Cortex of kidney (tissue), 1 donor: Measurements from ENCODE around the gene CAMK1D.
"Not testable (repeated sequence)": the region's sequence is repeated elsewhere in the genome, so short reads cannot be mapped to it uniquely, and the experiment has no call there.

Experiments used
- DNase-seq: peaks from one replicate; lab custom pipeline; 2025; lab: John Stamatoyannopoulos, UW

Gene CAMK1D

DNA sequence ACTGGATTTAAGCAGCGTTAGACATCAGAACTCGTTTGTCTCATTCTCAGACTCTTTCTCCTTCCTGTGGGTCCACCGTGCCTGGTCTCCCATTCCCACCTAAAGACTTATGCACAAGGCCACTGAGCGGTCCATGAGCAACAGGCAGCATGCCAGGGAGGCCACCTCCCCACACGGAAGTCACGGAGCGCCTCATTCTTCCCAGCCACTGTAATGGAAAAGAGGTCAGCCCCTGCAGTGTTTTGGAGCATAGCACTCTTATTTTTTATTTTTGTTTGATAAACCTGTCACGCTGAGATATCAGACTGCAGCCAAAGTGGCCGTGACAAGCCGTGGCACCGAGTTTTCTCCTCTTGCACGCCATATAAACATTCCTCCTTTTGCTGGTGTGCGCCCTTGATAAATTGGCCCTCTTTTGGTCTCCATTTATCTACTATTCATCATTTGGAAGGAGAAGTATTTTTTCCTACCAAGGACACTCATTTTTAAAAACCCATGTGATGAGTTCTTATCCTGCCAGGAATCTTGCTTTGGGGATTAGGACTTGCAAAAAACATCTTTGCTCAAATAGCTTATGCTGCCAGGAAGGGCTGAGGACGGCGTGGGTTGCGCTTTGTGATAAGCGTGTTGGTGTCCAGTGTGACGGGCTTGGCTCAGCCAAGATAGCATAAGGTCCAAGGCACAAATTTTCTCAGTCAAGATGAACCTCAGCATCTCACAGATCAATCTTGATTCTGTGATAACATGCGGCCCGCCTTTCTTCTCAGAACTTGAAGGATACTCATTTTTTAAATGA lies 446.2 kb downstream of the CAMK1D start:
- no peak for DNase-seq

DNA sequence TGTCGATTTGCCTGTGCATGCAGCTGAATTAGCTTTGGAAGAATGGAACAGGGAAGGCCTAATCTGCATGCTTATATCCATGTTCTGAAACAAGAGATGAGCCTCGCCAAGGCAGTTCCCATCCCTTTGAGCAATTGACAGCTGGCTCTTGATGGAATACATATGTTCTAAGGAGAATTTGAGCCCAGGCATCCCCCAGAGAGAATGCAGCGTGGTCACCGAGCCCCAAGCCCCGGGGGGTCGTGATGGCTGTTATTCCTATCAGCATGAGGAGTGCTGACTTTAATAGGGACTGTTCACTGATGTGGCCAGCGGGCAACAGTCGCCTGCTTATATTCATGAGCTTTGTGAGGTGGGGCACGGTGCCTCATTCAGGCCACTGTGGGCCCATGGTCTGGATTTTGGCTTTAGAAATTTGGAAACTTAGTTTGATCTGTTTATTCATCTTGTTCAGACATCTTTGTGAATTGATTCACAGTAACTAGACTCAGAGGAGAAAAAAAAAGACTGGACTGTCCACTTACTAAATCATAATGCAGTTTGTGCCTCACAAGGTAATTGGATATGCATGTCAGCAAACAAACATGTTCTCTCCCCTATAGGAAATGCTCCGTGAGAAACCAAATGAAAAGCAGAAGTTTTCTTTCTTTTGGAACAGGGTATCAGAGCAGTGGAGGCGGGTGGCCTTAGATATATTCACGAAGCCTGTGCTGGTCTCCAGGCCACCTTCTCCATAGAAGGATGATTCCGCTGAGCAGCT lies 447.2 kb downstream of the CAMK1D start:
- DNase-seq, result no peak

DNA sequence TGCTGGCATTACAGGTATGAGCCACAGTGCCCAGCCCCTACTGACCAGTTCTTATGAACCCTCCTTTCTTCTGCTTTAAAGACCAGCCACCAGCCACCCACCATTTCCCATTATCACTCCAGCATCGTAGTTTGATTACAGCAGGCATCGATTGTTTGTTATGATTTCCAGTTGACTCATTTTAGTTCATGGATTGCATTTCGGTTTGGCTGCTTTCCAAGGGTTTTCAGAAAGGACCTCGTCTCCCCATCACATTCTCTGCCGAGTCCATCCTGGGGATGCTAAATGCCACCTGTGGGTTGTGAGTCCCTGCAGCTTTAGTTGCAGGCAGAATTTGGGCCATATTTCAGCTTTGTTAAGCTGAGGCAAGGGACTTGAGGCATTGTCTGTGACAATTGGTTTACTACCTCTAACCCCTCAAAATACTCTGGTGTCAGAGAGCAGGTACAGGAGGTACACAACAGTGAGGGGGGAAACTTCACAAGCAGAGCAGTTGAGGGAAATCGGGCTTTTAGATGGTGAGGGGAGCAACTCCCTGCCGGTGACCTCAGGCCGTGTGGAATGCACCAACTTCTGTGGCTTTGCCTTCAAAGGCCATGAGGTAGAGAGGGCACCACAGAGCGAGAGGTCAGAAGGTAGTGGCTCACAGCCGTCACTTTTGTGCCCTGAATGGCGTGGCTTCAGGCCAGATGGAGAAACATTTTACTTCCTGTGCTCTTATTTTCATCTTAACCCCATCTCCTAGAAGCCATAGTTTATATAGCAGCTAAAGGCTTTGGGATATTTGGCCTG lies 448.3 kb downstream of the CAMK1D start:
- no peak for DNase-seq

DNA sequence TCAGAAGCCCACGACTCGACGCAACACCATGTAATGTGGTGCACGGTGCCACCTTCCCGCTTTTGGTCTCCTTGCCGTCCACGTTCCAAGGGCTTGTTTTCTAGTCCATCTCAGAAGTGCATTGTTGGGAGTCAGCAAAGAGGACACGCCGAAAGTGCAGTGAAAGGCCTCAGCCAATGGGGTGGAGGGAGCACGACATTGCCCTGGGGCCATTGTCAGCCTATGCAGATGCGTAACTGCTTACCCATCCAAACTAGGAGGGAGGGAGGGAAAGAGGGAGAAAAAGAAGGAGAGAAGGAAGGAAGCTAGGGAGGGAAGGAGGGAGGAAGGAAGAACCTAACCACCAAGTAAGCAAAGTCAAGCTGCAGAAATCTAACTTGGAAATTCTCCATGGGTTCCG lies 449.8 kb downstream of the CAMK1D start:
- no peak for DNase-seq

DNA sequence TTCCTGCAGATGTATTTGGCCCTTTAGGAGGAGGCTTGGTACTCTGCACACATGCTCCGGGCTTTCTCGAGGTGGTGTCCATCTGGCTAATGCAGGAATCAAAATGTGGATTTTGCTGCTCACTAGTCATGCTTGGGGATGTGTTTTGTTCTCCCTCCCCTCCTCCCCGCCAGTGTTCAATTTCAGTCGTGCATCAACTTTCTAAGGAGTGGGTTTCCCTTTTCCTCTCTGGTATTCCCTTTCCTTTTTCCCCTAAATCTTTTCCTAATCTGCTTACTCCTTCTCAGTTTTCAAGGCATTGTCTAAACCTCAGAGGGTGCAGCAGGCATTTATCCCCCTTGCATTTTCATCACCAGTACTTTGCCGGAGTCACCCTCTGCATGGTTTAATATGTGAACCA lies 450.4 kb downstream of the CAMK1D start:
- DNase-seq, result no peak

DNA sequence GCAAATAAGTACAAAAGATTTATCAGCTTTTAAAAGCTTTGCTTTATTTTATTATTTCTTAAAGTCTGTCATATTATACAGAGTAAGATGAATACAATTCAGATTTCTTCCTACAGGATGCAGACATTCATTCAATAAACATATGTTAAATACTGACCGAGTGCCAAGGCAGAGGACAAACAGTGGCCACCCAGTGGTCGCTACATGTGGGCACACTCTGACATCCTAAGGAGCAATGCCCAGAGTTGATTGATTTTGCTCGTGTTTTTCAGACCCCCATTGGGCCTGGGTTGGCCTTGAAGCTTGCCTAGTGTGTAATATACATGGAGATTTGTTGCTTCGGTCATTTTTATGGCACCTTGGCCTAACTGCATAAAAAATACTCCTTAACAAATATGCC lies 451.0 kb downstream of the CAMK1D start:
- no peak for DNase-seq

DNA sequence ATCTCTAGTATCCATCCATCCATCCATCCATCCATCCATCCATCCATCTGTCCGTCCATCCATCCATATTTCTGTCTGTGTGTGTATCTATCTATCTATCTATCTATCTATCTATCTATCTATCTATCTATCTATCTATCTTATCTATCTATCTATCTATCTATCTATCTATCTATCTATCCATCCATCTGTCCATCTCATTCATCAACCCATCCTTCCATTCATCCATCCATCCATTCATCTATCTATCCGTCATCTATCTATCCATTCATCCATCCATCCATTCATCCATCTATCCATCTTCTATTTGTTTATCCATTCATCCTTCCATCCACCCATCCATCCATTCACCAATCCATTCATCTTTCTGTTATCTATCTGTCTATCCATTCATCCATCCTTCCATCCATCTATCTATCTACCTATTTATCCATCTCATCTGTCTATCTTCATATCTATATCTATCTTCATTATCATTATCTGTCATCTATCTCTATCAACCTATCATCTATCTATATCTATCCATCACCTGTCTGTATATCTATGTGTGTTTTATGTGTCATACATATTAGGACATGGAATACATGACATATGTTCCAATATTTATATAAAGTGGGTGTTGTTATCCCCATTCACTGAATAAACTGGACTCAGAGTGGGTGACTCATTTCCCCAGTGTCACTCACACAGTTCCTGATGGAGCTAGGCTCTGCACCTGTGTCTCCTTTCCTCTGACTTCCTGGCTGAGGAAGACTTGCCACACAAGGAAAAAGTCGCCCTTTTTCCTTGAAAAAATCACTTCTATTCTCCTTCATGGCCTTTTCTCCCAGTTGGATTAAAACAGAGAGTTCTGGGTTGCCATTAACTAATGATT lies 452.1 kb downstream of the CAMK1D start:
- DNase-seq, result no peak

DNA sequence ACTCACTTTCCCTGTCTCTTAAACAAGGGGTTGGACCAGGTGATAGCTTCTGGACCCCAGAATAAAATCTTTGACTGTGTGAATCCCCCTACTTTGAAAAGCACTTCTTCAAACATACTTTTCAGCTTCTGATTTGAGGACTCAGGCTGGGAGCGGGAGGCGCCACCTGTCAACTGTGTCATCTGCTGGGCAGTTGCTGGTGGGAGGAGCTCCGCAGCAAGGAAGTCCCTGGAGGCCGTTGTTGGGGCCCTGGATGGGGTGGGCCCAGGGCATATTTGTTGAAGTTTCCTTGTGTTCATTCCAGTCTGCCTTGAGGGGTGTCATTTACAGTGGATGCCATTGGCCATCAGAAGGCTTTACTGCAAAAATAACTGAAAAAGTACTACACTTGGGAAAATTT lies 454.4 kb downstream of the CAMK1D start:
- no peak for DNase-seq

DNA sequence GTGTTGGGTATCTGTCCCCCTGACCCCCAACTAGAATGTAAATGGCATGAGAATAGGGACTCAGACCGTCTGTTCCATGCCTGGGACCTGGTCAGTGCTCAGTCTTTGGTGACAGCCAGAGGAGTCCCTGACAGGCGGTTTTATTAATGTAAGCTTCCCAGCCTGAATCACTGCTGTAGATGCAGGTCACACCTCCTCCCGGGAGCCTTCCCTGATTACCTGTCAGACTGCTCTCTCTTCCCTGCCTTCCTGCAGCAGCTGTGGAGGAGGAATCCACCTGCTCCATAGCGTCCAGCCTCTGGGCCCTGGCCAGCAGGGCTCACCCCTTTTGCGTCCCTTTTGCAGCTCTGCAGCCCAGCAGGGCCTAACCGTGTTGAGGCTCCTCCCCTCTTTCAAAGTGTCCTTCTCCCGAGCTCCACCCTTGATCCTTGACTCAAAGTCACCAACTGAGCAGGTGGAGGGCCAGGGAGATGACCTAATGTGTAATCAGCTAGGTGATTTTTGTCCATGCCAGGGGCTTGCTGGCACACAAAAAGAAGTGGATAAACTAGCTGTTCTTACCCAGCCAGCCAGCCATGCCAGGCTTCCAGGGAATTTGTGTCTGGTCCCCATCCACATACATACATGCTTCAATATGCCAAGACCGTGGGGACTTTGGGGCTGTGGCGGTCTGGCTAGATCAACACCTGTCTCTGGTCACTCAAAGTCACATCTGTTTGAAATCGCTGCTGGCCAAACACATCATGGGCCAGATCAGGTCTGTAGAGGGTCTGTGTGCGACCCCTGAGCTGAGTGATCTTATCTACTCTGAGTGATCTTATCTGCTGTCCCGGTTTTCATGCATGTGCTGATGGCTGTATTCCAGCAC lies 457.1 kb downstream of the CAMK1D start:
- DNase-seq, result no peak

DNA sequence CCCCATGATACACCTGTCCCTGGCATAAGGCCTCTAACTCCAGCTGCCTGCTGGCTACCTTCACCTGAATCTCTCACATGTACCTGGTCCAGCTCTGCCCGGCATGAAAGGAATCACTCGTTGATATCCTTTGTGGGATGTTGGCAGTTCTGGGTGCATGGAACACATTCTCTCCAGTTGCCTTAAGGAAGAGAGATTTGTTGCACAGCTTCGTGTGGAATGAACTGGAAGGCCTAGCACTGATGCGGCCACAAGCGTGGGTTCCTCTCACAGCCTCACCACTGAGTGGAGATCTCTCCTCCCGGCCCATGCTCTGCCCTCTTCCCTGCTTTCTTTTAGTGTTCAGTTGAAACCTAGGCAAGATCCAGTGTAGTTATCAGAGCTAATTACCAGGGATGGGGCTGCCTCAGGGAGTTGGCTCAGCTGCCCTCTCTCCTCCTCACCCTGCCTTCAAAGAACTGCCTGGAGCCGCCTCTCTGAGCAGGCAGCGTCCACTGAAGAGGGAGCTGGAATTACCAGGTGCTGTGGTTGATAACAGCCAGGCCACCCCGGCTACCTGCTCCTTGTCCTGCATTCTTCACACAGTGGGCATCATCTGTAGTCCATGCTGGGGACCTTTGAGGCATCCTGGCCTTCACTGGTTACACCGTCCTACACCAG lies 457.9 kb downstream of the CAMK1D start:
- DNase-seq, result no peak

DNA sequence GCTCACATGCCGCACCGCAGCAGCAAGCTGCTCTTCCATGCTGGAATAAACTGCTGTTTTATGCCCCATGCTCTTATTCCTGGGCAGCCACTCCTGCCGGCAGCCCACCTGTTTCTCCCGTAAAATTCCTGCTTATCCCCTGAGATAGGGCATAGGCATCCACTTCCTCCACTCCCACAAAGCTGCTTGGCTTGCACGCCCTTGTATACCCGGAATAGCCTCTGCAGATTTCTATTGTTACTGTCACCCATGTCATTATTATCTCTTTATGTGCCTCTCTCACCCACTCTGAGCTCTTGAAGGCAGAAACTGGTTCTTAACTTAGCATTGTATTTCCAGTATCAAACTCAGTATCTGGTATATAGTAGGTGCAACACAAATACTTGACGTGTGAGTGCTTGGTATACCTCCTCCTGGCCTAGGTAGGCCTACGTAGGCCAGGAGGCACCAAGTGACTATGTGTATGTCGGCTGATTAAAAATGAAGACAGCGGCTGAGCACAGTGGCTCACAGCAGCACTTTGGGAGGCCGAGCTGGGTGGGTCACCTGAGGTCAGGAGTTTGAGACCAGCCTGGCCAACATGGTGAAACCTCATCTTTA lies 458.8 kb downstream of the CAMK1D start:
- no peak for DNase-seq

DNA sequence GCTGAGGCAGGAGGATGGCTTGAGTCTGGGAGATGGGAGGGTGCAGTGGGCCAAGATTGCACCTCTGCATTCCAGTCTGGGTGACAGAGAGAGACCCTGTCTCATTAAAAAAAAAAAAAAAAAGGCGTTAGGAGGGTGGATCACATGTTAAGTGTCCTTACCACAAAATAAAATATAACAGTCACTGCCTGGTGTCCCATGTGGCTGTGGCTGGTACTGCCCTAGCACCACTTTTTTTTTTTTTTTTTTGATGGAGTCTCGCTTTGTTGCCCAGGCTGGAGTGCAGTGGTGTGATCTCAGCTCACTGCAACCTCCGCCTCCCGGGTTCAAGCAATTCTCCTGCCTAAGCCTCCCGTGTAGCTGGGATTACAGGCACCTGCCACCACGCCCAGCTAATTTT lies 460.7 kb downstream of the CAMK1D start:
- not testable (repeated sequence) for DNase-seq

DNA sequence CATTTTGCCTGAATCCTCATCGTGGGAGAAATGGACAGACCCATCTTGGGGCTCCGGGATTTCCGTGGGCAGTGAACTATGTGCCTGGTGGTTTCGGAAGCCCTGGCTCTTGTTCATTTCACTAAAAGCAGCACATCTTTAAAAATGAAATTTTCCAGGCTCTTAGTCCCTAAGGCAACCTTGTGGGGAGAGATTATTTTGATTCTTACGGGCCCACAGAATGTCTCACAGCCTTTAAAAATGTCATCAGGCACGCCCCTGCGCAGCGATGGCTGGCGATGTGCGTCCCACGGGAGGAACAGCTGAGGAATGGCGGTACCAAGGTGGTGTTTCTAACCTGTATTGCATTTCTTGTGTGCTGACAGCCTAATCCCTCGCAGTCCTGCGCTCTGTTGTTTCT lies 462.5 kb downstream of the CAMK1D start:
- no peak for DNase-seq

DNA sequence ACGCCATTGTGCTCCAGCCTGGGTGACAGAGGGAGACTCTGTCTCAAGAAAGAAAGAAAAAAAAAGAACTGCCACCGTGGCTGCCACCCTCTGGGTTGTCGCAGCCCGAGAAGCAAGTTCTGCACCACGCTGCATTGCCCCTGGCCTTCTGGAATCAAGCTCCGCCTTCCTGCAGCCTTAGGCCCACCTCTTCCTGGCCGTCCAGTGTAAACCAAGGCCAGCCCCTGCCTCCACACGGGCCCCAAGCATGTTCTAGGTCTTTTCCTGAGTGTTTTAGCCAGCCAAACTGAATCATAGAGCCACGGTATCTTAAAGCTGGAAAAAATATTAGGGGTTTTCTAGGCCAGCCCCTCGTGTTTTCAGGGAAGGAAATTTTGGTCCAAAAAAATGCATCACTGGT lies 463.2 kb downstream of the CAMK1D start:
- no peak for DNase-seq

DNA sequence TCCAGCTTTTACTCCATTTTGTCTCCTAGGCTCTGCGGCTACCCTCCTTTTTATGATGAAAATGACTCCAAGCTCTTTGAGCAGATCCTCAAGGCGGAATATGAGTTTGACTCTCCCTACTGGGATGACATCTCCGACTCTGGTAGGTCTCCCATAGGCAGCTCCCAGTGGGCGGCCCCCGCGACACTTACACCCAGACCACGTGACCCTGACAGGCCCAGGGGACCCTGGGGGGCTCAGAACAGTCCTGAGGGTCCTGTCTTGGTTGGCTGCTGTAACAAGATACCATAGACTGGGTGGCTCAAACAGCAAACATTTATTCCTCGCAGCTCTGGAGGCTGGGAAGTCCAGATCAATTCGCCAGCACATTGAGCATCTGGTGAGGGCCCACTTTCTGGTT lies 464.8 kb downstream of the CAMK1D start:
- DNase-seq, result no peak

DNA sequence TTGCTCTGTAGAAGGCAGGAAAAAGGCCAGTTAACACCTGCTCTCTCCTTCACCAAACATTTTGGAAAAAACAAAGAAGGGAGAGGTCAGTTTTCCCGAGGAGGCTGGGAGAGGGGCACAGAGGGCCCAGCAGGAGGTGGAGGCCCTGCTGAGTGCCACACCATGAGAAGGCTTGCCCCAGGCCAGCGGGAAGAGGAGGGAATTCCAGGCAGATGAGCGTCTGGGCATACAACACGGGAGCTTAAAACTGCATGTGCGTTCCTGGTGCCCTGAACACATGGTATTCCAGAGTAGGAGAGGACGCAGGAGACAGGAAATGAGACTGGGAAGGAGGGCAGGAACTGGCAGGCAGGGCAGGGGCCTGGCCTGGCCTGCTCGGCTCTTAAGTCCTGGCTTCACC lies 469.7 kb downstream of the CAMK1D start:
- no peak for DNase-seq

DNA sequence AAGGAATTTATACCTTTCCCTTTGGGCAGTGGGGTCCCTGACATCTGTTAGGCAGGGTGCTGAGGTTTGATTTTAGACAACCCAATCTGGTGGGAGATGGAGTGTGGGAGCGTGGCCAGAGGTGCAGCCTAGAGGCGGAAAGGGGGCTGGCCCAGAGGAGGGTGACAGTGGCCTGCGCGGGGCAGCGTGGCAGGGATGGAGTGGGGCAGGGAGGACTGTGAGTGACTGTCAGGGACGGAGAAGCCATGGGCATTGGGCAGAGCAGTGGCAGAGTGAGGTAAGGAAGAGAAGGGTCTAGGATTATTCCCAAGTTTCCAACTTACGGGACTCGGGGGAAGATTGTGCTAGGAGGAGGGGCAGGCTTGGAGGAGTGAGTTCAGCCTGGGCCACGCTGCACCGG lies 470.3 kb downstream of the CAMK1D start:
- DNase-seq, result no peak

DNA sequence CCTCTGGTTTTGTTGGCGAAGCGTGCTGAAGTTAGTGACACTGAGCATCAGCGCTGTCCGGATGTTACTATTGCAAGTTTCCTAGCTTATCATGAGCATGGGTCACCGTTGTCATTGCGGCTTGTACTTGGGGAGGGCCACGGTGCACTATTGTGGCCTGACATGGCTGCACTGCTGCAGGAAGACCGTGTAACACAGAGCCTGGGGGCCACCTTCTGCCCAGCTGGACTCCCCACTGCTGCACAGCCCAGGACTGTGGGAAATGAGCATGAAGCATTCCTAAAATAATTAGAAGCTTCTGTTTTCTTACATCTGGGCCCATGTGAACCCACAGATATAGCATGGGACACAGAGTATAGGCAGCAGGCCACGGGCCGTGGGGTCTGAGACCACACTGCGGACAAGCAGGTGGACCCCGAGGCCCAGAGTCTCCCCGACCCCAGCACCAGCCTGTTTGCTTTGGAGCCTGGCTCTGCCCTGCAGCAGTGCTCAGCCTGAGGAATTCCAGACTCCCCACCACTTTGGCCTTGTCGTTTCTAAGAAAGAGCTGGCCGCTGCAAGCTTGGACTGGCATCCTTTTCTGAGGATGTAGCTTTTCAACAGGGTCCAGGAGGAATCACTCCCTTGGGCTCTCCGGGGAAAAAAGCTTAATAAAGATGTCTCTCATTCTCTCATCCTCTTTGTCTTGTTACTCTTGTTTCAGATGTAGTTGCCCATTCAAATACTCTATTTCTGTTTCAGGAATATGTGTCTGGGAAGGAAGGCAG lies 473.0 kb downstream of the CAMK1D start:
- no peak for DNase-seq

DNA sequence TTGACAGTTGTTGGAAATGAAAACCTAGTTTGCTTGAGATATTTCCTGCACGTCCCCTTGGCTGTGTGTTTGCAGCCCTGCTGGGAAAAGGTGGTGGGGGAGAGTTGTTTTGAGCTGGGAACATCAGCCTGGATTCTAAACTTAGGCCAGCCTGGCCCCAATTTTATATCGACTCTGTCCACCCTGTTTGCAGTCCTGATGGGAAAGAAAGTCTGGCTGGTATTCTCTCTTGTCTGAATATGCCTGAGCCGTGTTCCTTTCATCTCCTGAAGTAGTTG lies 473.5 kb downstream of the CAMK1D start:
- DNase-seq, result no peak
